Dermis microvascular lymphatic vessel endothelial cell (primary cell): ENCODE measurements around the gene POLA1. TPM values are rescaled to one million over a fixed set of nuclear protein-coding genes. Genes with fewer than 3 reads are reported as not detected.

ENCODE experiments used
- DNase-seq, 2 donors: peaks; one replicate each; pipeline versions ENCODE4 v3.0.0 to v3.0.0-alpha.2; 2010; ENCODE audit warnings: low read depth in 2 of 2
- total RNA-seq: library from RNA; depleted of rRNA; stranded (reverse); fragments of >200 nt; gene quantifications from 2 replicates; pipeline ENCODE4 v1.2.1, GENCODE V29; 2014

The POLA1 gene
- total RNA-seq, 1 donor from 2014 or later = 16.3 TPM

DNA sequence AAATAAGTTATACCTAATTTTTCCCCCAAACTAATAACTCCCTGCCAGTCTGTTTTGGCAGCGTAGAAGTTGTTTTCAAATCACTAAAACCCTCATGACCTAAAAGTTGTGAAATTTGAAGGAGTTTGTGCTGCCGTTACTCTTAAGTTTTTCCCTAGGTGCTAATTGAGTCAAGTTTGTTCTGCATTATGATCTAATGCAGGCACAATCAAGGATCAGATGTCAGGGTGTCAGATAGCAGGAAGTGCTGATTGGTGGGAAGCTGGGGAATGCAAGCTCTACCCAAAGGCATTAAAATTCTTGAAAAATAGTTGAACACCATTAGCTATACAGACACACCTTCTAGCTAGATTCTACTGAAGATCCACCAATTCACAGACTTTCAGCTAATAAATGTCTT is 270.1 kb downstream of the POLA1 start:
- no peak for DNase-seq

- no peak for DNase-seq
These were observed 271.7 kb downstream of the POLA1 start for GRCh38 chrX:24965372-24965771.

- no peak for DNase-seq
These were observed 276.1 kb downstream of the POLA1 start for GRCh38 chrX:24969812-24970211.

DNA sequence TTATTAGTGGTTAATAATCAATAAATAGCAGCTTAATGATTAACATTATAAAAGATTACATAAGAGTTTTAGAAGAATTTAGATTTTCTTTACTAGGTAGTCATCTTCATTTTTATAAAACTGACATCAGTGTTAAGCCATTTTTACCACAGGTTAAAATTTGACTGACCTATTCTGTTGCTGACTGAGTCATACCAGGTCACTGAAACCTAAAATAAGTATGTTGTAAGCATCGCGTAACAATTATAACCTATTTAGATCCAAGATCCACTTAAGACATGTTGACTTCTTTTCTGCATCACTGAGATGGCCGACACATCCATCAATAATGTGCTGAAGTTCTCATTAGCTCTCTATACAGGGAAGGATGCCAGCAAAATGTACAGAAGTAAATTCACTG is 285.4 kb downstream of the POLA1 start:
- DNase-seq = no peak

GRCh38 chrX:24981030-24981429 is 287.3 kb downstream of the POLA1 start:
- no peak for DNase-seq

DNA sequence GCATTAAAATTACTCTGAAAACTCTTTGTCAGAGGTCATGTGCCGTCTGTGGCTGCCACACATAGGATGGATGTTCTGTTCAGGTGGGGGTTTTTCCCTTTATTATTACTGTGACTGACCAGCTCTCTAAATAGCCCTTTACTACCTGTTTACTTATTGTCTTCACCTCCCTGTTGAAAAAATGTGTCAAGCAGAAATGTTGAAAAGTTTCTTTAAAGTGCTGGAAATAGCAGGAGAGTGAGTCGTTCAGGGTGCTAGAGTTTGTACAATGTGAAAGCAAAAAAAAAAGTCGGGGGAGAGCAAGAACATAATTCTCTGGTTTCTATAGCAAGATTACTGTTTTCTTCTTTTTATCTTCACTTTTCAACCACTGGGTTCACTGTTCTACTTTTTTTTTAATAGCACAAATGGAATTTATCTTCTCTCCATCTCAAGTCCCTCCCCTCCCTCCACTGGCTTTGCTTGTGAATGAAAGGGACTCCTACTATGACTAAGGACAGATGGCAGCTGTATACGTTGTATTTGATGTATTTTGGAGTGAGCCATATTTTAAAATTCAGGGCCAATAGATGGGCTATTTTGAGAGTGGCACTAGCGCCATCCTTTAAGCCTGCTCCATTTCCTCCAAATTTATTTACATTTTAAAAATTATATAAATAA is 288.7 kb downstream of the POLA1 start:
- DNase-seq = no peak

DNA sequence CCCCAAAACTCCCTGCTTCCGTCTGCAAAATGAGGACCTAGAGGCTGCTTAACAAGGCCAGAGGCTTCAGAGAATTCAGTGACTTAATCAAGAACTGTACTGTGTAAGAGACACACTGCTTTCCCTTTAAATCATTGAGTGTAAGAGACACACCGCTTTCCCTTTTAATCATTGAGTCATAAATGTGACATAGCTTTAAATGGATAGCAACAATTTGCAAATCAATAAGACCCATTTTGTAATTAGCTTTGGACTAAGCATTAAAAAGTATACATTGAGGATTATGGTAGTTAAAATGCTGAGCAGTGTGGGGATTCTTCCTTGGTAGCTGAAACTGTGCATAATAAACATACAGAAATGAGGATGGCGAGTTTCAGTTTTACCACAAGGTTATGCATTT is 290.2 kb downstream of the POLA1 start:
- no peak for DNase-seq

GRCh38 chrX:24985120-24985519 is 291.4 kb downstream of the POLA1 start:
- DNase-seq = no peak

GRCh38 chrX:24987731-24988130 is 294.0 kb downstream of the POLA1 start:
- DNase-seq = no peak

- no peak for DNase-seq
These were observed 294.6 kb downstream of the POLA1 start for GRCh38 chrX:24988314-24988713.

- DNase-seq = no peak
These were observed 296.8 kb downstream of the POLA1 start for GRCh38 chrX:24990535-24990934.

- DNase-seq = no peak
These were observed 300.2 kb downstream of the POLA1 start for GRCh38 chrX:24993879-24994278.

GRCh38 chrX:24996096-24996709 is 302.5 kb downstream of the POLA1 start:
- no peak for DNase-seq

DNA sequence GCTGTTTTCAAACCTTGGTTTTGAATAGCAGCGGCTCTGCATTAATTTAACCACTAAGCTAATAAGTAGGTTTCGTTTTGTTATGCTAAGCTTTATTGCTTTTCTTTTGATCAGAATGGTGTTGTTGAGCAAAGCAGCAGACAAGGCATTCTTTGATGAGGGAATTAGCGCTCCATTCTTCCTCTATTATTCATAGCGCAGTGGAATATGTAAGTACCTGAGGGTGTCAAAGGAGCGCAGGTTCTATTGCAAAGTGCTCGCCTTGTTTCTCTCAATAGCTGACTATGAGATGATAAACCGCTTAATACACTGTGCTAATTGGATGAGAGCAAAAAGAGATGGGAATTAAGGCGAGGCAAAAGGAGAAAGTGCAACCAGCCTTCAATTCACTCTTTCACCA is 305.8 kb downstream of the POLA1 start:
- DNase-seq = no peak

- no peak for DNase-seq
These were observed 308.3 kb downstream of the POLA1 start for GRCh38 chrX:25001808-25002660.

GRCh38 chrX:25002661-25003020 is 308.9 kb downstream of the POLA1 start:
- DNase-seq = no peak

GRCh38 chrX:25003066-25003849 is 309.5 kb downstream of the POLA1 start:
- DNase-seq = peak in 1 of 2 donors; percentile 6

DNA sequence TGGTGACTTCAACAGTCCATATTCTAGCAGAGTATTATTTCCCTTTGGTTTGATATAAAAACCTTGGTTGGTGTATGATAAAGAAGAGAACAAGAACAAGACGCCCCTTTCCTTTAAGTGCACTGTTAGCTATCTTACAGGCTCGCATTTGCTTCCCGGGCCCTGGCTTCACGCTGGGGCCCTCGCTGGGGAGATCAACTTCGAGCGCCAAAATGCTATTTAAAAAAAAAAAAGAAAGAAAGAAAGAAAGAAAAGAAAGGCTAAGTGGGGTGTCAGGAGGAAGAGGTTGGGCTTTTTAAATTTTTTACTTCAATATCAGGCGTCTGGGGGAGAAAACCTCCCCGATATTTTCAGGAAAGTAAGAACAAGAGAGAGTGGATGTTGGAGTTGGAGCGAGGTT is 310.3 kb downstream of the POLA1 start:
- no peak for DNase-seq

DNA sequence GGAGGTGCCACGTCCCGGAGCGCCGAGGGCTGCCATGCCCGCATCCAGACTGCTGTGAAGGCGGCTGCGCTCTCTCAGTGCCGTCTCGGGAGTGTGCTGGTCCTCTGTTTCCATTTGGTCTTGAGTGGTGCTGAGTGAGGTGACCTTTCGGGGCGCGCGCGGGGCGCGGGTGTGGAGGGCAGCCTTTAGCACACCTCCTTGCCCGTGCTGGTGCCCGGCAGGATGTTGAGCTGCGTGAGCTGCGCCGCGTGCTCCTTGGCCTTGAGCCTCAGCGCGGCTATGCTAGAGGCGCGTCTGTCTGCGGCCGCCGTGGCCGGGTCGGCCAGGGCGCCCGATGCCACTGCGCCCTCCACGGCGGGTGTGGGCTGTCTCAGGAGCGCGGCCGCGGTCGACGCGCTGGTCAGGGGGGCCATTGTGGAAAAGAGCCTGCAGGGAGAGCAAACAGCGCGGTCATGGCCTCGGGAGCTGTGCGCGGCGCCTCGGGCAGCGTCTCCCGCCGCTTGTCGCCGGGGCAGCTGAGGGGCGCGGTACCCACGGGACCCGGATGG is 310.8 kb downstream of the POLA1 start:
- peak in 1 of 2 donors; percentile 1 for DNase-seq

- no peak for DNase-seq
These were observed 311.3 kb downstream of the POLA1 start for GRCh38 chrX:25005034-25005381.

- DNase-seq = no peak
These were observed 311.9 kb downstream of the POLA1 start for GRCh38 chrX:25005382-25006185.
